ENCODE results near the gene NPDC1.

Gene NPDC1

DNA sequence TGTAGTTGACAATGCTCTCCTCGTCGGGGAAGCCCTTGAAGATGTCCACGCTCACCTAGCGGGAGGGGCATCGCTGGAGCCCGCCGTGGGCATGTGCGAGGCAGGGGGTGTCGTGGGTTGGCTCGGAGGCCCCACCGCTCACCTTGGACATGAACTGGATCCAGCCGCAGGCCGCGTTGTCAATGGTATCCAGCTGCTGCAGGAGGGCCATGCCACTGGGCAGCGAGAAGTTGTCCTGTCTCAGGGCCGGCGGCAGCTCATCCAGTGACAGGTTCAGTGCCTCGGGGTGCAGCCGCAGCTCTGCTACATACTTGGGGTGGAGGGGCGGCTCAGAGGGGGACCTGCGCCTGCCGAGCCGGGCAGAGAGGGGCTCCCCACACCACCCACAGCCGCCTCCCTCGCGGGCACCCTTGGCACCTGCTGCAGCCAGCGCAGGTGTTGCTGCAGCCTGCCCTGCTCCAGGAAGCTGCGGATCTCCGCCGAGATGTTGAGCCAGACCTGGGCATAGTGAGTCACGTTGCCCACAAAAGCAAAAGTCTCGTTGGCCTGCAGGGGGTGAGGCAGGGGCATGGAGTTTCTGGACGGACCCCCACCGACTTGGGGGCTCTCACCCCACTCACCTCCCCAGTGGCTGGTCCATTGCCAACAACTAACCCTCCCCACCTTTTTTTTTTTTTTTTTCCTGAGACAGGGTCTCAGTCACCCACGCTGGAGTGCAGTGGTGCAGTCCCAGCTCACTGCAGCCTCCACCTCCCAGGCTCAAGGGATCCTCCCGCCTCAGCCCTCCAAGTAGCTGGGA, 27.0 kb downstream of the NPDC1 start:
- Mint-ChIP-seq H3K9me3 (no peaks in the 10 kb centered on the region), H3K36me3 (no peaks in the 10 kb centered on the region), H3K27me3 (no peaks in the 10 kb centered on the region), H3K4me1 (no peaks in the 10 kb centered on the region), H3K27ac (no peak overlapping the region), H3K4me3 (no peak overlapping the region)

- no peaks in the 10 kb centered on the region for H3K36me3 Mint-ChIP-seq
These were observed 28.0 kb downstream of the NPDC1 start for GRCh38 chr9:137017791-137018497.

GRCh38 chr9:137017071-137017470, 28.9 kb downstream of the NPDC1 start:
- H3K36me3 Mint-ChIP-seq, result no peaks in the 10 kb centered on the region
- H3K4me3 Mint-ChIP-seq, result no peak overlapping the region
- H3K4me1 Mint-ChIP-seq, result no peaks in the 10 kb centered on the region
- no peaks in the 10 kb centered on the region for H3K9me3 Mint-ChIP-seq
- no peak overlapping the region for H3K27ac Mint-ChIP-seq
- no peaks in the 10 kb centered on the region for H3K27me3 Mint-ChIP-seq

More at GRCh38 chr9:137017791-137018497, 28.0 kb downstream of the NPDC1 start:
- Mint-ChIP-seq H3K27ac (no peak overlapping the region), H3K4me1 (no peaks in the 10 kb centered on the region), H3K4me3 (no peak overlapping the region), H3K9me3 (no peaks in the 10 kb centered on the region), H3K27me3 (no peaks in the 10 kb centered on the region)

GRCh38 chr9:137016436-137016835, 29.5 kb downstream of the NPDC1 start:
- H3K9me3 Mint-ChIP-seq, result no peaks in the 10 kb centered on the region
- H3K36me3 Mint-ChIP-seq, result no peaks in the 10 kb centered on the region
- H3K27me3 Mint-ChIP-seq, result no peaks in the 10 kb centered on the region
- H3K27ac Mint-ChIP-seq, result no peak overlapping the region
- no peaks in the 10 kb centered on the region for H3K4me1 Mint-ChIP-seq
- H3K4me3 Mint-ChIP-seq, result no peak overlapping the region

- Mint-ChIP-seq H3K36me3 (no peaks in the 10 kb centered on the region), H3K9me3 (no peaks in the 10 kb centered on the region), H3K4me3 (no peak overlapping the region), H3K27me3 (no peaks in the 10 kb centered on the region), H3K4me1 (no peaks in the 10 kb centered on the region), H3K27ac (no peak overlapping the region)
These were observed 30.0 kb downstream of the NPDC1 start for GRCh38 chr9:137015976-137016375.

GRCh38 chr9:137015540-137015930, 30.4 kb downstream of the NPDC1 start:
- Mint-ChIP-seq H3K36me3 (no peaks in the 10 kb centered on the region), H3K4me3 (no peak overlapping the region), H3K27ac (no peak overlapping the region), H3K4me1 (no peaks in the 10 kb centered on the region), H3K9me3 (no peaks in the 10 kb centered on the region), H3K27me3 (no peaks in the 10 kb centered on the region)

- Mint-ChIP-seq H3K4me3 (no peak overlapping the region), H3K9me3 (no peaks in the 10 kb centered on the region), H3K27ac (no peak overlapping the region), H3K36me3 (no peaks in the 10 kb centered on the region), H3K27me3 (no peaks in the 10 kb centered on the region), H3K4me1 (no peaks in the 10 kb centered on the region)
These were observed 31.0 kb downstream of the NPDC1 start for GRCh38 chr9:137014776-137015539.

- Mint-ChIP-seq H3K36me3 (no peaks in the 10 kb centered on the region), H3K27ac (no peak overlapping the region), H3K9me3 (no peaks in the 10 kb centered on the region), H3K27me3 (no peaks in the 10 kb centered on the region), H3K4me3 (no peak overlapping the region), H3K4me1 (no peaks in the 10 kb centered on the region)
These were observed 31.8 kb downstream of the NPDC1 start for GRCh38 chr9:137014166-137014565.

GRCh38 chr9:137013571-137013940, 32.4 kb downstream of the NPDC1 start:
- Mint-ChIP-seq H3K36me3 (no peaks in the 10 kb centered on the region), H3K9me3 (no peaks in the 10 kb centered on the region)

GRCh38 chr9:137012694-137013570, 33.0 kb downstream of the NPDC1 start:
- no peak overlapping the region for H3K27ac Mint-ChIP-seq
- no peaks in the 10 kb centered on the region for H3K36me3 Mint-ChIP-seq
- H3K4me1 Mint-ChIP-seq, result no peaks in the 10 kb centered on the region
- no peaks in the 10 kb centered on the region for H3K9me3 Mint-ChIP-seq
- no peaks in the 10 kb centered on the region for H3K27me3 Mint-ChIP-seq
- H3K4me3 Mint-ChIP-seq, result no peak overlapping the region

More at GRCh38 chr9:137013571-137013940, 32.4 kb downstream of the NPDC1 start:
- Mint-ChIP-seq H3K4me3 (no peak overlapping the region), H3K27me3 (no peaks in the 10 kb centered on the region), H3K27ac (no peak overlapping the region), H3K4me1 (no peaks in the 10 kb centered on the region)

GRCh38 chr9:137011907-137012675, 33.9 kb downstream of the NPDC1 start:
- H3K27me3 Mint-ChIP-seq, result no peaks in the 10 kb centered on the region
- H3K27ac Mint-ChIP-seq, result no peak overlapping the region
- H3K4me3 Mint-ChIP-seq, result no peak overlapping the region
- H3K9me3 Mint-ChIP-seq, result no peaks in the 10 kb centered on the region
- no peaks in the 10 kb centered on the region for H3K36me3 Mint-ChIP-seq
- H3K4me1 Mint-ChIP-seq, result no peaks in the 10 kb centered on the region

- no peaks in the 10 kb centered on the region for H3K36me3 Mint-ChIP-seq
- H3K4me3 Mint-ChIP-seq, result no peak overlapping the region
These were observed 34.8 kb downstream of the NPDC1 start for GRCh38 chr9:137011156-137011555.

GRCh38 chr9:137009938-137010732, 35.8 kb downstream of the NPDC1 start:
- Mint-ChIP-seq H3K4me1 (no peaks in the 10 kb centered on the region), H3K4me3 (no peak overlapping the region), H3K9me3 (no peaks in the 10 kb centered on the region), H3K27me3 (no peaks in the 10 kb centered on the region), H3K27ac (no peak overlapping the region), H3K36me3 (no peaks in the 10 kb centered on the region)

More at GRCh38 chr9:137011156-137011555, 34.8 kb downstream of the NPDC1 start:
- Mint-ChIP-seq H3K27ac (no peak overlapping the region), H3K27me3 (no peaks in the 10 kb centered on the region), H3K4me1 (no peaks in the 10 kb centered on the region), H3K9me3 (no peaks in the 10 kb centered on the region)

- Mint-ChIP-seq H3K27me3 (no peaks in the 10 kb centered on the region), H3K27ac (no peak overlapping the region), H3K4me3 (no peak overlapping the region), H3K36me3 (no peaks in the 10 kb centered on the region), H3K9me3 (no peaks in the 10 kb centered on the region), H3K4me1 (no peaks in the 10 kb centered on the region)
These were observed 36.8 kb downstream of the NPDC1 start for GRCh38 chr9:137009217-137009616.
